SK-MEL-5 (cell line): ENCODE results near the gene HM13. TPM values are rescaled to one million over a fixed set of nuclear protein-coding genes. Genes with fewer than 3 reads are reported as not detected.
"Not testable (repeated sequence)": the region's sequence is repeated elsewhere in the genome, so short reads cannot be mapped to it uniquely, and the experiment has no call there.

Source experiments
- DNase-seq: peaks from one replicate; pipeline ENCODE4 v3.0.0-alpha.2; 2016; ENCODE audit warnings: low read depth, low spot score
- in situ Hi-C: cut with HindIII; loops from 2 replicates; pipeline ENCODE4 v1.10.0; 2016; ENCODE audit warnings: low sequenced_read_pairs, high pct_unique_total_duplicates, low pct_unique_long_range_greater_than_20kb
- polyA plus RNA-seq, 2 experiments: library from polyadenylated mRNA; depleted of rRNA; stranded (reverse); fragments of >200 nt; gene quantifications; 2 replicates each; pipeline ENCODE4 v1.2.3, GENCODE V29; 2015
- total RNA-seq: library from RNA; depleted of rRNA; stranded (reverse); fragments of >200 nt; shearing (Covaris generic); gene quantifications from 2 replicates; pipeline ENCODE4 v1.2.3, GENCODE V29; 2014; rRNA removed

Gene HM13
- total RNA-seq: 120 and 126 TPM in 2 replicates
- 528 and 544 TPM in 2 replicates for polyA plus RNA-seq (2015; cell fraction: cytosol; rRNA removed)
- 170 and 210 TPM in 2 replicates for polyA plus RNA-seq (2015; cell fraction: nucleus; rRNA removed)

DNA sequence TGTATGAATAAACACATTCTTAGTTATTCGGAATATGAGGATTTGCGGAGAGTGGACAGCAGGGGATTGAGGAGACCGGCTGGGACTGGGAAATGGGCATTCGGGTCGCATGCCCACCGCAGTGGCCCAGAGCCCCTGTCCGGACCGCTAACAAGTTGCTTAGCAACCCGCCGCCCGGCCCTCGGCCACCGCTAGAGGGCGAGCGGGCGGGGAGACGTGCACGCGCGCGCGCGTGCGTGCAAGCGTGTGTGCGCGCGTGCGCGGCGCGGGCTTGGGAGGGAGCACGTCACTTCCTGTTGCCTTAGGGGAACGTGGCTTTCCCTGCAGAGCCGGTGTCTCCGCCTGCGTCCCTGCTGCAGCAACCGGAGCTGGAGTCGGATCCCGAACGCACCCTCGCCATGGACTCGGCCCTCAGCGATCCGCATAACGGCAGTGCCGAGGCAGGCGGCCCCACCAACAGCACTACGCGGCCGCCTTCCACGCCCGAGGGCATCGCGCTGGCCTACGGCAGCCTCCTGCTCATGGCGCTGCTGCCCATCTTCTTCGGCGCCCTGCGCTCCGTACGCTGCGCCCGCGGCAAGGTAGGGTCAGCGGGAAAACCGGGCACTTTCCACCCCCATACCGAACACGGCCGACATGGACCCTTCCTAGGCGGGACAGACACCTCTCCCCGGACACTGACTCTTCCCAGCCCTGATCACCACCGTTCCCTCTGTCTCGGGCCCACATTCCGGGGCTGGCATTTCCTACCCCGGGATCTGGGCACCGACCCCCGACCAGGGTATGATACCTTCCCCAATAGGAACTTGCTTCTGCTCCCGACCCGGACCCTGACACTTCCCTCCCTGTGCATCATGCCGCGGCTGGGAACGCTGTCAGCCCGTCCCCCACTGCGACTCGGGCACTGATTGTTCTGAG lies at the start of gene HM13:
Gene HM13 (plus strand): TSS at position 289 of the 918 bp plus-strand sequence. CDS start 110 bp downstream, at position 399.
- in situ Hi-C loops: no loop called here

GRCh38 chr20:31470946-31471345 lies 43.3 kb upstream of the HM13 start:
- in situ Hi-C loops, DNase-seq: not testable (repeated sequence)

More for the DNA sequence above, at the start of gene HM13:
- DNase-seq: peak; percentile 93

DNA sequence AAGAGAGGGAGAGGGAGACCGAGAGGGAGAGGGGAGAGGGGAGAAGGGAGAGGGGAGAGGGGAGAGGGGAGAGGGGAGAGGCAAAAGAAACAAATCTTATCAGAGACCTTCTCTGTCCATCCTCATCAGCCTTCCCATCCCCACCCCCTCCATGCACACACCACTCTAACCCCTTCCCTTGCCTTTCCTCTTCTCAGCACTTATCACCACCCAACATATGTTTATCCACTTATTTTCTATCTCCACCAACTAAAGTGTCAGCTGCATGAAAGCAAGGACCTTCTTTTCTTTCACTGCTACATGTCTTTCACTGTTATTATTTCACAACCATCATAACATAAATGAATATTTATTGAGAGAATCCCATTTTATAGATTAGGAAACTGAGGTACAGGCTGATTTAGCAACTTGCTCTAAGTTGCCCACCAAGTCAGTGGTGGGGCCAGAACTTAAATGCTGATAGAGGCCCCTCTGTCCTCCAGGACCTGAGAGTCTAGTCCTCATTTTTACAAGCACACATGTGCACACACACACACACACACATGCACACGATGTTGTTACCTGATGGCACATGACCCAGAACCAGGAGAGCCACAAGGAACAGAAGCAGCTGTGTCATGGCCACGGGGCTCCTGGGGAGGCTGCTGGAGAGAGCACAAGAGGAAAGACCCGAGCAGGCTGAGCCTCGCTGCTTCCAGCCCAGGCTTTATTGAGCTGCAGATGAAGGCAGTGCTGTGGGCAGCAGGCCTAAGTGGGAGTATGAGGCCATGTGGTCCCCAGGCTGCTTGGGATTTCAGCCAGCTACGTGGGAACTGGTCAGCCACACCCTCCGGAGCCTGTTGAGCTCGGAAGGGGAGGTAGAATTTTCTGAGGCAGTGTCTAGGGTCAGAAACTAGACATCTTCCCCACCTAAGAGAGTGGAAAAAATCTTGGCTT lies 41.6 kb upstream of the HM13 start:
- DNase-seq: no peak
- in situ Hi-C loops: no loop called here

DNA sequence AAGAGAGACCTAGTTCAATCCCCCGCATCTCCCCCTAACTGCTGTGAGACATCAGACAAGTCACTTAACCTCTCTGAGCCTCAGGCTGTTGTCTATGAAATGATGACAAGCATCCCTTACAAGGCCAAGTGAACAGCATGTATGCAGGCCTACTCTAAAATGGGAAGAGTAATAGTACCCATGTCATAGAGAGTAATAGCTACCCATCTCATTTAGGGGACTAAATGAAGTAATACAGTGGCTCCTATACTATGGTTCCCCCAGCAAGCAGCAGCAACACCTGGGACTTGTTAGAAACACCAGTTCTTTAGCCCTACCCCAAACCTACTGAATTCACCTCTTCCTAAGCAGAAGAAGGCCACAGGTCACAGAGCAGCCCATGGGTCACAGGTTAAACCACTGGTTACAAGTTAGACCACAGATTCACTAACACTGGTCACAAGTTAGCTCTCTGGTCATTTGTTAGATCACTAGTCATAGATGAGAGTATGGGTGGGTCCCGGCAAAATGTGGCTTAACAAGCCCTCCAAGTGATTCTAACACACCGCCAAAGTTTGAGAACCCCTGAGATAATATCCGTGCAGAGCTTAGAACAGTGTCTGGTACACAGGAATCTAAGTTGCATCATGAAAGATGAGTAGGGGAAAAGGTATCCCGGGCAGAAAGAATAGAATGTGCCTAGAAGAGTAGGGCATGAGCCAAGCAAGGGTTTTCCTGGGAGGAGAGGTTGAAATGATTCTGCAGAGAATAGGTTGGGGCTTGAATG lies 40.7 kb upstream of the HM13 start:
- in situ Hi-C loops: no loop called here
- no peak for DNase-seq

DNA sequence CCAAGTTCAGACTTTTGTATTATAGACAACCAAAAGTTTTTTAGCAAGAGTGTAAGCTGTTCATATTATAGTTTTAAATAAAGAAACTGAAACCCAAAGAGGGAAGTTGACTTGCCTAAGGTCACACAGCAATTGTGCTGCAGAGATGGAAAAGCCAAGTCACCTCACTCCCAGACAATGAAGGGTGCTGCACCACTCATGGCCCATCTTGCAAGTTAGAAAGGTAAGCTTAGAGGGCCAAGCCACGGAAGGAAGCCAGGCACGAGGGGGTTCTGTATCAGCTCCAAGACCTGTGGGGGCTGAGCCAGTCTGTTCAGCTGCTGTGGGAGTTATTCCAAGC lies 40.2 kb upstream of the HM13 start:
- in situ Hi-C loops: no loop called here
- DNase-seq: no peak

GRCh38 chr20:31474758-31475427 lies 39.3 kb upstream of the HM13 start, which contains the start of the genes DEFB124 and REM1:
DEFB124 (minus strand) TSS chr20:31475127; CDS start chr20:31473013, 2,114 bp downstream.
REM1 (plus strand) TSS chr20:31475288; CDS start chr20:31476446, 1,158 bp downstream.
- in situ Hi-C loops: no loop called here

GRCh38 chr20:31475472-31476293 lies 38.6 kb upstream of the HM13 start:
- in situ Hi-C loops: no loop called here

More at GRCh38 chr20:31474758-31475427, 39.3 kb upstream of the HM13 start, which contains the start of the genes DEFB124 and REM1:
- DNase-seq: no peak

GRCh38 chr20:31476294-31476585 lies 38.0 kb upstream of the HM13 start:
- no peak for DNase-seq
- in situ Hi-C loops: no loop called here

More at GRCh38 chr20:31475472-31476293, 38.6 kb upstream of the HM13 start:
- DNase-seq: no peak

DNA sequence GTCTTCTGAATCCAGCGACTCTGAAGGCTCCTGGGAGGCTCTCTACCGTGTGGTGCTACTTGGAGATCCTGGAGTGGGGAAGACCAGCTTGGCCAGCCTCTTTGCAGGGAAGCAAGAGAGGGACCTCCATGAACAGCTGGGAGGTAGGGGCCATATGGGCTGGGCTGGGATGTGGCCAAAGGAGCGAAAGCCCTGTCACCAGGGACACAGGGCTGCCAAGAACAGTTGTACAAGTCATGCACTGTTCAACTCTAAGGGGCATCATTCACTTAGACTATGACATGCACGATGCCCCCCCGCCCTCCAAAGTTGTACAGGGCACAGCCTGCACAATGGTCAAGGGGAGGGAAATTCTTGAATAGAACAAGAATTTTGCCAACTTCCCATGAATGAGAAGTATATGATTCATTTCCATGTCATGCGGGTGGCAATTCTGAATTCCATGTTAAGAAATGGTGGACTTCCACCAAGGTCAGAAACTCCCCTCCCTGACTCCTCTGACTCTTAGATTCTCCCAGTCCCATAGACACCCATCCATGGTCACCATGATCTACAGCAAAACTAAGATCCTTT lies 37.5 kb upstream of the HM13 start:
- DNase-seq: no peak
- in situ Hi-C loops: no loop called here

GRCh38 chr20:31484001-31484400 lies 30.2 kb upstream of the HM13 start:
- in situ Hi-C loops: no loop called here
- no peak for DNase-seq

DNA sequence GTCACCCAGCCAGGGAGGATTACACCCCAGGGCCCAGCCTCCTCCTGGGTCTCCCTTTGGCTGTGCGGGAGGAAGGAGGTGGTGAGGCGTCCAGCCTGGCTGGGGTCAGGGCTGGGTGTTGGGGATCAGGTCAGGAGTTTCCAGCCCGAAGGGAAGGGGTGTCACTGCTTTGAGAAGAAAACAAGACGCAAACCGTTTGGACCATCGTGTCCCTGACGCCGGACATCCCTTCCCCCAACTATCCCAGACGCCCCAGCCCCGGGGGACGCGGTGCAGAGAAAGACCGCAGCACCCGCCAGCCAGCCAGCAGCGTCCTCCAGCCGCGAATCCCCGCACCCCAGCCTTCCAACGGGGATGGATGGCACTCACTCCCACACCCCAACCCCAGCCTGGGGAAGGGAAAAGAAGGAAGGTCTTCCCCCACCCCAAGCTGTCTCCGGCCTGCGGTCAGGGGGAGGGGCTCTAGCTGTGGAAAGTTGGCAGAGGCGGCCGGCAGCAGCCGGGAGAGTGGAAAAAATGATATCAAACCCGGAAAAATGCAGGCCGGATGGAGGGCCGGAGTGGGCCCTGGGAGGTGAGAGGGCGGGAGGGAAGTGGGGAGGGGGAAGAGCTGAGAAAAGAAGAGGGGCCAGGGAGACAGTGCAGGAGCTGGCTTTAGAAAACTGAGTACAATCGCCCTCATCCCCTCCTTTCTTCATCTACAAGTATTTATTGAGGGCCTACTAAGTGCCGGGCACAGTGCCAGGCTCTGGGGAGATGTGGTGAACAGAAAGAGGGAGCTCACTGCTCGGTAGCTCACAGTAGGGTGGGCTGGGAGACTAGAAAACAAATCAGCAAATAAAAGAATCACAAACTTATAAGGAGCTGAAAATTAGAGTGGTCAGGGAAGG lies 28.5 kb upstream of the HM13 start:
- no peak for DNase-seq
- in situ Hi-C loops: no loop called here

DNA sequence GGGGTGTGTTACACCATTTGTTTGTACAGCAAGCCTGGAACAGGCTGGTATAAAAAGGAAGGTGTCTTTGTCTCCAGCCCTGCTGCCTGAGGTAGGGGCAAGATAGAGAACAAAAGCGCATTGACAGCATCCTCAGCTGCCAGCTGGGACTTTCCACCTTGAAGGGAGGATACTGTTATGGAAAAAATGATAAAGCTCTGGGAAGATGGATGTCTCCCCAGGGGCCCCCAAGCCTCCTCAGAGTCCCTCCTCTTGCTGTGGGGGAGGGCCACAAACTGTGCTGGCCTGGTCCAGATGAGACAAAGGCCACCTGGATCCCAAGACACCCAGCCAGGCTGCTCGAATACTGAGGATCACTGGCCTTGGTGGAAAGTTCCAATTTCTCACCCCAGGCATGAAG lies 26.1 kb upstream of the HM13 start:
- in situ Hi-C loops: no loop called here
- no peak for DNase-seq

GRCh38 chr20:31489152-31489551 lies 25.1 kb upstream of the HM13 start:
- in situ Hi-C loops: no loop called here
- no peak for DNase-seq

DNA sequence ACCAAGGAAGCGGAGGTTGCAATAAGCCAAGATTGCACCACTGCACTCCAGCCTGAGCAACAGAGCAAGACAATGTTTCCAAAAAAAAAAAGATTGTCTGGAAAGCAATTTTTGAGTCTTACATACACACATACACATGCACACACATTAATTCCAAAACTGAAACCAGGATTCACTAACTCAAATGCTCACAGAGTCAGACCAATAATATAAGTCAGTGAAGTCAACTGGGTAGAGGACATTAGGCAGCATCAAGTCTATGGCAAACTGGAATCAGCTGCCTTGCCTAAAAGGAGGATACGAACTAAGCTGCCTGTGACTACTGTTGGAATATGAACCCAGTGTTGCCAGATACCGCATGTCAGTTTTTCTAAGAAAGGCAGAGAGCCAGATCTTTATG lies 23.5 kb upstream of the HM13 start:
- in situ Hi-C loops: no loop called here
- DNase-seq: no peak

- DNase-seq: peak; percentile 85
- in situ Hi-C loops: no loop called here
Observed at GRCh38 chr20:31494131-31494530, 20.1 kb upstream of the HM13 start.
